Rectal smooth muscle tissue (tissue), 1 donor: ENCODE measurements around the gene PSMD12.
A peak's percentile ranks its signal among the peaks of the same experiment; 100 is the strongest.
"Not testable (repeated sequence)": the region's sequence is repeated elsewhere in the genome, so short reads cannot be mapped to it uniquely, and the experiment has no call there.

Experiments used
- H3K27ac ChIP-seq: one replicate; pipeline ENCODE4 v1.7.0; 2013; ENCODE audit warnings: low read depth, low read length, inconsistent platforms
- H3K27me3 ChIP-seq: one replicate; pipeline ENCODE4 v1.7.0; 2013; ENCODE audit warnings: low read length; ENCODE audit not compliant: control insufficient read depth, insufficient read depth
- H3K36me3 ChIP-seq: one replicate; pipeline ENCODE4 v1.7.0; 2013; ENCODE audit warnings: low read length; ENCODE audit not compliant: control insufficient read depth, insufficient read depth
- H3K4me1 ChIP-seq: one replicate; pipeline ENCODE4 v1.7.0; 2013; ENCODE audit warnings: low read length; ENCODE audit not compliant: control insufficient read depth, insufficient read depth
- H3K4me3 ChIP-seq: one replicate; pipeline ENCODE4 v1.7.0; 2013; ENCODE audit warnings: low read length
- H3K9ac ChIP-seq: one replicate; pipeline ENCODE4 v1.7.0; 2013; ENCODE audit warnings: low read length

Gene PSMD12

DNA sequence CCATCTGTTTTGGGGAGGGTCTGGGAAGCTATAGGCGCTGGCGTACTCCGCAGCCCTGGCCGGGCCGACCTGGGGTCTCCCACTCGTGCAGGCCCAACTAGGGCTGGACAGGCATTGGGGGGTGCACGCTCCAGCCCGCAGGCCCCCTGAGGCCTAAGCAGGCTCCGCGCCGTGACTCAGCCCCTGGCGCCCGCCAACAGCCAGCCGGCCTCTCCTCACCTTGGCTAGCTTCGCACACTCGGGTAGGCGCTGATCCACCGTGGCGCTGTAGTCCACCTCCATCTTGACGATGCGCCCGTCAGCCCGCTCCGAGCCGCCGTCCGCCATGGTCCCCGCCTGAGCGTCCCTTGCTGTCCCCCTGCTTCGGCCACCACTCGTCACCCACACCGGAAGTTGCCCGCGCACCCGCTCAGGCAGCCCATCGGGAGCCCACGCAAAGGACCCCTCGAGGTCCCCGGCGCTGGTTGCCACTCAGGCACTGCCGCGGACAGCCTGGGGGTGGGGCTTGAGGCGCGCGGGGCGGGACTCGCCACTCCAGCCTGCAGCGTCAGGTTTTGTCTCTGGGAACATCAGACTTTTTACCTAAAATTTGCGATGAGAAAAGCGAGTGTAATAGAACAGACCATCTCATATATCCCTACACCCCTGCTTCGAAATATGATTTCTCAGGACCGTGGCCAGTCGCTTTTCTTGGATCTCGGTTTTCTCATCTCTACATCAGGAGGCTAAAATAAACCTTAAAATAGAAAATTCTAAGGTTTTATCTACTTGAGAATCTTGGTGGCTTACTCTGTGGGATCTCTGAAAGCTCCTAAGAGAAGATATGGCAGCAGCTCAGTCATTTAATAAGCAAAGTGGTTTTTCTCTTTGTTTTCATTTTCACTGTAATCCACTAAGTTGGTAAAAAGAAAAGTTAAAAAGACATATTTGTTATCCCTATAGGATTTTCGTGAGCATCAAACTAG lies at the start of gene PSMD12:
TSS of gene PSMD12 (minus strand) at position 385 of the 965 bp plus-strand sequence. CDS start at position 327, 58 bp downstream.
- peak within 1 kb of the TSS; percentile 91 for H3K9ac ChIP-seq
- H3K36me3 ChIP-seq, result no peaks in the 10 kb centered on the region

DNA sequence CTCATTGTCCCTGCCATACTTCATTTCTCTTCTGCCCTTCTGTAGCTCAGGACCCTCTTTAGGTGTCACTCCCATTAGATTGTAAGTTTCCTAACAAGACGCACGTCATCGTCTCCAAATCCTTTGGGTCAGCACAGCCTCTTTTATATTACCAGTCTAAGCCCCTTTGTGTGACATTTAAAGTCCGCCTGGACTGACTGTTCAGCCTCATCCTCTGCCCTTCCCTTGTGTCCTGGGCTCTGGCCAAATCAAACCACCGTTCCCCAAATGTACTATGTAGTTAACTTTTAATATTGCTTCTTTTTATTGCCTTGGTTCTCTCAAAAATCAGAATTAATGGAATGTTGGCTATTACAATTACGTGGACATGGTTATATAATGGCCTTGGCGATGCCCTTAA lies 48.9 kb upstream of the PSMD12 start:
- H3K9ac ChIP-seq, result no peak overlapping the region
- no peaks in the 10 kb centered on the region for H3K36me3 ChIP-seq
- no peaks in the 10 kb centered on the region for H3K27me3 ChIP-seq
- no peak overlapping the region for H3K4me3 ChIP-seq
- no peaks in the 10 kb centered on the region for H3K4me1 ChIP-seq
- no peak overlapping the region for H3K27ac ChIP-seq

More for the DNA sequence above, at the start of gene PSMD12:
- H3K4me3 ChIP-seq, result peak within 1 kb of the TSS; percentile 82
- peak within 1 kb of the TSS; percentile 93 for H3K27ac ChIP-seq
- no peaks in the 10 kb centered on the region for H3K27me3 ChIP-seq
- peaks cover 6% of the 10 kb centered on the region for H3K4me1 ChIP-seq

- Histone ChIP-seq H3K27me3 (no peaks in the 10 kb centered on the region), H3K4me3 (no peak overlapping the region), H3K4me1 (no peaks in the 10 kb centered on the region)
These were observed 48.2 kb upstream of the PSMD12 start for GRCh38 chr17:67414559-67414958.

DNA sequence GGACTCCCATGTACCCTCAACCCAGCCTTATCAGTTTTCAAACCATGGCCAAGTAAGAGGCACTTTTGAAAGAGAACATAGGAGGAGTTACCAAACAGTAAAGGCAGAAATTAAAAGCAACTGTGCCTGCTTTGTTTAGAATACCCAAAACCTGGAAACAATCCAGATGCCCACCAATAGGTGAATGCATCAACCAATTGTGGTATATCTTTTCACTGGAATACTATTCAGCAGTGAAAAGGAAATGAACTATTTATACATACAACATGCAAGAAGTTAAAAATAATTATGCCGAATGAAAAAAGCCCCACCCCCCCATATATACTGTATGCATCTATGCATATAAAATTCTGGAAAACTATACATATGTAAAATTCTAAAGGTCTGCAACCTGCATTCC lies 47.8 kb upstream of the PSMD12 start:
- Histone ChIP-seq H3K36me3 (no peaks in the 10 kb centered on the region), H3K27me3 (no peaks in the 10 kb centered on the region), H3K4me3 (no peak overlapping the region), H3K9ac (no peak overlapping the region), H3K27ac (no peak overlapping the region), H3K4me1 (no peaks in the 10 kb centered on the region)

More at GRCh38 chr17:67414559-67414958, 48.2 kb upstream of the PSMD12 start:
- Histone ChIP-seq H3K9ac (no peak overlapping the region), H3K27ac (no peak overlapping the region), H3K36me3 (no peaks in the 10 kb centered on the region)

DNA sequence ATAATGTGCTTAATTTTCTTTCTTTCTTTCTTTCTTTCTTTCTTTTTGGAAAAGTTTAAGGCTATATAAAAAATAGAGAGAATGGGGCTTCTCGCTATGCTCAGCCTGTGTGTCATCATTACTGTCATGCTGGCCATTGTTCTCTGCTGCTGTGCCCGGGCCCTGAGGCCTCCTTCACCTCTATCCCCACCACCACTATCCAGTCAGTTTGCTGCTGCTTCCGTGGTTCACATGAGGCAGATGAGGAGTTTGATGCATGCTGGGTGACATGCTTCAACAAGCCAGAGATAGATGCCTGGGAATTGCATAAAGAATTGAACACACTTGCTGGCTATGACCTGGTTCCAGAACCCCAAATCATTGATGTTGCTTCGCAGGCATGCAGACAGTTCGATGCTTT lies 47.0 kb upstream of the PSMD12 start:
- Histone ChIP-seq H3K36me3 (no peaks in the 10 kb centered on the region), H3K9ac (no peak overlapping the region), H3K27me3 (no peaks in the 10 kb centered on the region), H3K4me1 (no peaks in the 10 kb centered on the region), H3K27ac (no peak overlapping the region), H3K4me3 (no peak overlapping the region)

DNA sequence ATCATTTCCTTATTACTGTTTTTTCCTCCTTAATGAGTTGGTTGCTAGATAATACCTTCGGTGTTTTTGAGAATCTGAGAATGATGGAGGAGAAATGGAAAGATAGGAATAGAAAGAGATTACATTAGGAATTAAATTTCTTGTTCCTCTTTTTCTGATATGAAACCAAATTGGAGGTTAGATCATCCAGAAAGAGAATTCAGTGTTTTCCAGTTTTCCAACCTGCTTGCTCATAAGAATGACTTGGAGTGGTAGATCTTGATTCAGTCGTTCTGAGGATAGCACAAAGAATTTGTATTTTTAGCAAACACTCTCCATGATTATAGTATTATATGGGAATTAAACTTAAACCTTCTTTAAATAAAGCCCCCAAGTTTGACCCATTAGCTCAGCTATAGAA lies 46.6 kb upstream of the PSMD12 start:
- H3K9ac ChIP-seq, result no peak overlapping the region
- no peaks in the 10 kb centered on the region for H3K27me3 ChIP-seq

DNA sequence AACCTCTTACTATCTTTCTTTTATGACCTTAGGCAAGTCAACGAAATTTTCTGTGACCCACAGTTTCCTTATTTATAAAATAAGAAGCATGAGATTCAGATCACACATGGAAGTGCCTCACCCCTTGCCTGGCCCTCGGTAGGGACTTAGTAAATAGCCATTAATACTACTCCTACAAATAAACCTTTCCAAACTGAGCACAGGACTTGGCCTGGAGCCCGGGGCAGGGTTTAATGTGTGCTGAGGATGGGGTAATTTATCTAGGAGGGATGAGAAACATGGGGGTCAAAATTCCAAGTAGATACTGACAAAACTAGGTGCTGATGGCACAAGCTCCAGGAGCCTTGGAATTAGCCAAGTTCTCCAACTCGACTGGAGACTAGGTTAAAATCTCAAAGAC lies 45.7 kb upstream of the PSMD12 start:
- no peaks in the 10 kb centered on the region for H3K27me3 ChIP-seq
- no peak overlapping the region for H3K9ac ChIP-seq
- no peak overlapping the region for H3K4me3 ChIP-seq
- H3K36me3 ChIP-seq, result no peaks in the 10 kb centered on the region
- H3K27ac ChIP-seq, result no peak overlapping the region
- no peaks in the 10 kb centered on the region for H3K4me1 ChIP-seq

More for the DNA sequence above, 46.6 kb upstream of the PSMD12 start:
- no peak overlapping the region for H3K27ac ChIP-seq
- H3K36me3 ChIP-seq, result no peaks in the 10 kb centered on the region
- H3K4me1 ChIP-seq, result no peaks in the 10 kb centered on the region
- no peak overlapping the region for H3K4me3 ChIP-seq

- Histone ChIP-seq H3K4me1 (no peaks in the 10 kb centered on the region), H3K36me3 (no peaks in the 10 kb centered on the region), H3K27ac (no peak overlapping the region), H3K27me3 (no peaks in the 10 kb centered on the region), H3K9ac (no peak overlapping the region), H3K4me3 (no peak overlapping the region)
These were observed 45.0 kb upstream of the PSMD12 start for GRCh38 chr17:67411397-67411796.

GRCh38 chr17:67408455-67408830 lies 42.1 kb upstream of the PSMD12 start:
- not testable (repeated sequence) for H3K4me1 ChIP-seq, H3K27ac ChIP-seq, H3K9ac ChIP-seq, H3K4me3 ChIP-seq, H3K27me3 ChIP-seq, H3K36me3 ChIP-seq

- Histone ChIP-seq H3K4me3 (no peak overlapping the region), H3K4me1 (no peaks in the 10 kb centered on the region), H3K9ac (no peak overlapping the region), H3K36me3 (no peaks in the 10 kb centered on the region), H3K27me3 (no peaks in the 10 kb centered on the region), H3K27ac (no peak overlapping the region)
These were observed 37.1 kb upstream of the PSMD12 start for GRCh38 chr17:67403483-67403882.

DNA sequence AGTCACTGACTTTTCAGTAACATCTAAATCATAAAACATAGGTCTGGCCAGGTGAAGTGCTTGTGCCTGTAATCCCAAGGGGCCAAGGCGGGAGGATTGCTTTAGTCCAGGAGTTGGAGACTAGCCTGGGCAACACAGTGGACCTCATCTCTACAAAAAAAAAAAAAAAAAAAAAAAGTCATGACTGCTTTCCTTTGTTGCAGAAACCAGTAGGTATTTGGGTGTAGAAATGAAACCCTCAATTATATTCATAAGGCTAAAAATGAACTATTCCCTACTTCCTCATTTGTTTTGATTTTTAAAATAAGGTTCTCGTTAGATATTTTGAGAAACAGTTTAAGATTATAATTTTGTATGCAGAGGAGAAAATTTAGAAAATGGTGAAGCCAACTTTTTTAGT lies 36.7 kb upstream of the PSMD12 start:
- Histone ChIP-seq H3K27me3 (no peaks in the 10 kb centered on the region), H3K4me3 (no peak overlapping the region), H3K27ac (no peak overlapping the region)

GRCh38 chr17:67401598-67402504 lies 35.5 kb upstream of the PSMD12 start:
- no peaks in the 10 kb centered on the region for H3K36me3 ChIP-seq
- H3K4me3 ChIP-seq, result no peak overlapping the region
- H3K27me3 ChIP-seq, result no peaks in the 10 kb centered on the region
- no peak overlapping the region for H3K27ac ChIP-seq
- H3K4me1 ChIP-seq, result no peaks in the 10 kb centered on the region
- no peak overlapping the region for H3K9ac ChIP-seq

More for the DNA sequence above, 36.7 kb upstream of the PSMD12 start:
- Histone ChIP-seq H3K36me3 (no peaks in the 10 kb centered on the region), H3K4me1 (no peaks in the 10 kb centered on the region), H3K9ac (no peak overlapping the region)
